ENCODE measurements around the gene C21orf58.
"Not testable (repeated sequence)": the region's sequence is repeated elsewhere in the genome, so short reads cannot be mapped to it uniquely, and the experiment has no call there.

C21orf58 gene

GRCh38 chr21:46322351-46323226, 1.1 kb downstream of the C21orf58 start:
- DNase-seq, result no peak

GRCh38 chr21:46320331-46320801, 3.3 kb downstream of the C21orf58 start:
- DNase-seq, result no peak

GRCh38 chr21:46319186-46319585, 4.5 kb downstream of the C21orf58 start:
- DNase-seq, result no peak

- DNase-seq, result no peak
These were observed 5.2 kb downstream of the C21orf58 start for GRCh38 chr21:46318464-46318845.

GRCh38 chr21:46317710-46318463, 5.8 kb downstream of the C21orf58 start:
- DNase-seq, result no peak

GRCh38 chr21:46316708-46317324, 6.9 kb downstream of the C21orf58 start:
- DNase-seq, result no peak

- DNase-seq, result no peak
These were observed 9.1 kb downstream of the C21orf58 start for GRCh38 chr21:46314441-46315020.

- DNase-seq, result no peak
These were observed 10.7 kb downstream of the C21orf58 start for GRCh38 chr21:46312949-46313348.

GRCh38 chr21:46311568-46311967, 12.1 kb downstream of the C21orf58 start:
- no peak for DNase-seq

GRCh38 chr21:46310260-46310659, 13.4 kb downstream of the C21orf58 start:
- DNase-seq, result not testable (repeated sequence)

- DNase-seq, result no peak
These were observed 15.2 kb downstream of the C21orf58 start for GRCh38 chr21:46308431-46308830.

- DNase-seq, result no peak
These were observed 16.0 kb downstream of the C21orf58 start for GRCh38 chr21:46307625-46308024.

- DNase-seq, result no peak
These were observed 18.7 kb downstream of the C21orf58 start for GRCh38 chr21:46304955-46305354.

GRCh38 chr21:46304437-46304836, 19.2 kb downstream of the C21orf58 start:
- no peak for DNase-seq

- no peak for DNase-seq
These were observed 21.9 kb downstream of the C21orf58 start for GRCh38 chr21:46301759-46302158.

GRCh38 chr21:46299167-46299566, 24.5 kb downstream of the C21orf58 start:
- DNase-seq, result no peak

- DNase-seq, result no peak
These were observed 26.1 kb downstream of the C21orf58 start for GRCh38 chr21:46297338-46298271.

- DNase-seq, result peak; percentile 45
These were observed 27.5 kb downstream of the C21orf58 start for GRCh38 chr21:46295996-46296752.

GRCh38 chr21:46295177-46295770, 28.4 kb downstream of the C21orf58 start:
- DNase-seq, result no peak

- DNase-seq, result no peak
These were observed 29.0 kb downstream of the C21orf58 start for GRCh38 chr21:46294647-46295176.

Data from CD4-positive, alpha-beta T cell treated with Interleukin-12 subunit alpha and Interleukin-12 subunit beta, for 1 hour (primary cell).